TTC549 (cell line): Measurements from ENCODE around the gene DENND5A.

ENCODE experiments used
- FAIRE-seq: peaks from 2 replicates; lab custom pipeline; 2012; peaks lifted over from hg19 to GRCh38; lab: Jason Lieb, UNC

DENND5A gene

DNA sequence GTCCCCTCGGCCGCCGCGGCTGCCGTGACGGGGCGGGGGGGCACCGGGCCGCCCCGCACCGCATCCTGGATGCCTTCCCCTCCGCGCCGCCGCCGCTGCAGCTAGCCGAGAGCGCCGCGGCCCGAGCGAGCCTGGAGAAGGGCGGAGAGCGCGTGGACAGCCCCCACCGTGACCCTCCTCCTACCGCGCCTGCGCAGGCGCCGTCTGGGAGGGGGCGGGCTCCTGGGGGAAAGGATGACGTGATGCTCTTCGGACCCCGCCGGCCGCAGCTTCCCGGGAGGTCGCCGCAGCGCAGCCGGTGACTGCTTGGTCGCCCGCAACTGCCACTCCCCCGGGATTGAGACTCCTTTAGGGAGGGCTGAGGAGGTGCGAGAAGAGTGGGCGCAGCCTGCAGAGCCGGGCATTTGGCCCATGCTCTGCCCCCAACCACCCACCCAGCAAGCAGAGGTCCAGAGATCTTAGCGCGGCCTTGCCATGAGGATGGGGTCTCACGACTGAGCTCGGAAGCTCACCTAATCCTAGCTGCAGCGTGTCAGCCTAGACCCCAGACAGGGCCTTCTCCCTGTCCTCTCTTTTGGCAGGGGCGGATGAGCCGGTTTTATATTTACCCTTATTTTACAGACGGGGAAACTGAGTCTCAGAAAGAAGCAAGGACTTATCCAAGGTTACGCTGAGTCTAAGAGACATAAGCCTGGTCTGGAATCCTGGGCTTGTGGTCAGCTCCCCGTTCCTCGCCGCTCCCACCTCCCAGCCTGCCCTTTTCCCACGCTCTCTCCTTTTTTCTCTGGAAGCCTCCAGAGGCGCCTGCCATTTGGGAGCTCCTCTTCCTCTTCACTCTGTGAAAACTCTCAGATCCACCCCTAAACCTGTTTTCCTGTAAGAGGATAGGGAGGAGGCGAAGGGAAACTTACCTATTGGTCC, at the start of gene DENND5A:
Gene DENND5A, minus strand, starts transcription at position 140 of the 921 bp plus-strand sequence. CDS start 281 bp downstream, outside the sequence.
- no peak for FAIRE-seq

DNA sequence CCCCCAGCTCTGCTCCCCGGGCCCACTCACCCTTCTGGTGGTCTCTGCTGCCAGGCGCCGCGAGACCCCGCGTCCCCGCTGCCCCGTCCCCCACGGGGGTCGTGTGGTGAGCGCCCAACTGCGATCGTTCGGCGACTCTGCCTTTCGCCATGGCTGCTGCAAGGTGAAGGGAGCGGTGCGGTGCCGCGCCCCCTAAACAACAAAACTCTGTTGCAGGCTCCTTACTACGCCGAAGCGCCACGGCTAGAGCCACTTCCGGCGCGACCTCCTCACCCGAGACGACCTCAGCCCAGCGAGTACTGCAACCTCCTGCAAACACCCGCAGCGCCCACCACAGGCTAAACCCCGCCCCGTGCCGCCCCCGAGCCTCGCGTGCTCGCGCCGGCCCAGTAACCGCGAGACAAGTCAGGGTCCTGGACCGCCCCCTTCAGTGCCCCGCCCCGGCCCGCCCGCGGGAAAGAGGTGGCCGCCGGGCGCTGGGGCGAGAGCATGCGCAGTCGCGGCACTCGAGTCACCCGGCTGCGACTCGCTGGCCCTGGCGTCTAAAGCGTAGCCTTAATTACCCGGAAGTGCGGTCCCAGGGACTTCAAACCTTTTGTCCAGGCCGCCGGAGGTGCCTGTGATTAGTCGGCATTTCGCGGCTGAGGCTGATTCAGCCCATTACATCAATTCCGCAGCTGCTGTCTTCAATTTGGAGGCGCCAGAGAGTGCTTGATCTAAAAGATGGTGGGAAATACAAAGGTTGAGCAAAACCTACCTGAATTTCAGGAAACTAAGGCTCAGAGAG, 49.3 kb upstream of the DENND5A start, which contains the start of gene TMEM41B:
Gene TMEM41B, minus strand, starts transcription at position 303 of the 787 bp plus-strand sequence. Its CDS starts 152 bp downstream, at position 151.
- no peak for FAIRE-seq

DNA sequence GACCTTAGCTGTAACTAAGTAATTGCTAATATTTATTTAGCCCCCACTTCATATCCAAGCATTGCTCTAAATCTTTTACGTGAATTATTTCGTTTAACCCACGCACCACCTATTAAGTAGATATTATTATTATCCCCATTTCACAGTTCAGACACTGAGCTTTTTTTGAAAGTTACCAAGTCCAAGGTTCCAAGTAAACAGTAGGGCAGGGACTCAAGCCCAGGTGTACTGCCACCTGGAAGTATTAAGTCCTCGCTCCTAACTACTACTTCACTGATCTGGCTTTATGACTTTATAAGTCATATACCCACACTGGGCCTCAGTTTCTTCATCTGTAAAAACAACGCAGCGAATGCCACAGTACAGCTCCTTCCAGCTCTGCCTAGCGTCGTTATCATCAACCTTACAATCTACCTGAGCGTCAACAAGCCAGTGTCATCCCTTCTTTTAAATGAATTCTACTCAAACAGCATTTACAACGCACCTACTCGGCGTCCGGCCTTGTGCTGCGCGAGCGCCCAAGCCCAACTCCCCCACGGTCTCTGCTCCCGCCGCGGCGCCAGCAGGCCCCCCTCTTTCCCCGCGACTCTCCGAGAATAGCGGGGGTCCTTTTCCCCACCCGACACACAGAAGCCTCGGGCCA, 48.6 kb upstream of the DENND5A start:
- FAIRE-seq, result no peak

DNA sequence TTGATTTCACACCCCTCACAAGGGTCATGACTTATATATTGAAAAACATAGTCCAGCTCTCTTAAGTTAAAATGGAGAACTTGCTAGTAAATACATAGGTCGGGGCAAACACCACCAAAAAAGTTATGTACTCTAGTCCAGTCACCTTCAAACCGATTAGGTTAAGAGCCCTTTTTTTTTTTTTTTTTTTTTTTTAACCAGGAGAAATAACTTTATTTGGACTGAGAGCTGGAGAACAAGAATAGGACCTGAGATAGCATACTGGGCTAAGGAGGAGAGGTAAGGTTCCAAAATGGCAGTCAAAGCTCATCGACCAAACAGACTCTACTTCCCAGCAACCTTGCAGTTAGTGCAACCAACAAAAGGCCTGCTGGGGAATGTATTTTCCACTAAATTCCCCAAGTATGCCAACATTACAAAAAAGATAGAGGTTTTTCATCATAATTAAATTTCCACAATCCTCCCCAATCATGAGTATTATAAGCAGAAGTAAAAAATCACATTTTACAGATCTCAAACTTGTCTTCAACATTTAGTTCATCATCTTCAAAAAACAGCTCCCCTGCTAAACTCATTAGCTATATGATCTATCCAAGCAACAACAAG, 45.4 kb upstream of the DENND5A start:
- FAIRE-seq, result no peak

DNA sequence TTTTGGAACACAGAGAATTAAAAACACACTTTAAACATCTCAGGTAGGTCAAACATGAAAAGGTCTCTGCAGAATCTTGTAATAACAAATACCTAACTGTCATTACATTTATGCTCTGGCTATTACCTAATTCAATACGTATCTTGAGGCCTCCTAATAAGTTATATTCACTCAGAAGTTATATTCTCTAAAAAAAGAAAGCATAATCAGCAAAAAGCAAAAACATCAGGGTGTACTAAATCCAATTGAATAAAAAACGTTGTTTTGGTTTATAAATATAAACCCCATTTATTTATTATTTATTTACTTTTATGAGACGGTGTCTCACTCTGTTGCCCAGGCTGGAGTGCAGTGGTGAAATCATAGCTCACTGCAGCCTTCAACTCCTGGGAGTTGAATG, 39.0 kb upstream of the DENND5A start:
- FAIRE-seq, result no peak

DNA sequence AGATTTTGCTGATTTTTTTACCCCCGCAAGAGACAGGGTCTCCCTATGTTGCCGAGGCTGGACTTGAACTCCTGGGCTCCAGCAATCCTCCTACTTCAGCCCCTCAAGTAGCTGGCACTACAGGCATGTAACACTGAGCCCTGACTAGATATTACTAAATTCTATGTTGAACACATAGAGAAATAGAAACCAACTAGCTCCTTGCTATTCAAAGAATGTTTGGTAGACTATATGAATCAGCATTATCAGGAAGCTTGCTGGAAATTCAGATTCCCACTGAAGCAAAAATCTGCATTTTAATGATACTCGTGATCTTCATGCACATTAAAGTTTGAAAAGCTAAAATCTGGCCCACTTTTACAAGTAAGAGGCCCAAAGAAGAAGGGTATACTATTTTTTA, 37.3 kb upstream of the DENND5A start:
- FAIRE-seq, result no peak

DNA sequence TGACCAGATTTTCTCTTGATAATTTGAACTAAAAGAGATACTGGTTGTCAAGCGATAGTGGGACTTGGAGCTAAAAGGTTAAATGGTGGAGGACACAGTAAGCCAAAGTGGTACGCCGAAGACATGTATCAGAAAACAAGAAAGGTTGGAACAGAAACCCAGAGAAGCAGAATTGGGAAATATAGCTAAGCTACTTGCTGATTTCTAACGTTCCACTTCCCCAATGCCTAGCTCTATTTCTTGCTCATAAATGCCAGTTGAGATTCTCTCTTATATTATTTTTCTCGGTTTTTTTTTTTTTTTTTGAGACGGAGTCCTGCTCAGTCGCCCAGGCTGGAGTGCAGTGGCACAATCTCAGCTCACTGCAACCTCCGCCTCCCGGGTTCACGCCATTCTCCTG, 36.6 kb upstream of the DENND5A start:
- FAIRE-seq, result no peak

DNA sequence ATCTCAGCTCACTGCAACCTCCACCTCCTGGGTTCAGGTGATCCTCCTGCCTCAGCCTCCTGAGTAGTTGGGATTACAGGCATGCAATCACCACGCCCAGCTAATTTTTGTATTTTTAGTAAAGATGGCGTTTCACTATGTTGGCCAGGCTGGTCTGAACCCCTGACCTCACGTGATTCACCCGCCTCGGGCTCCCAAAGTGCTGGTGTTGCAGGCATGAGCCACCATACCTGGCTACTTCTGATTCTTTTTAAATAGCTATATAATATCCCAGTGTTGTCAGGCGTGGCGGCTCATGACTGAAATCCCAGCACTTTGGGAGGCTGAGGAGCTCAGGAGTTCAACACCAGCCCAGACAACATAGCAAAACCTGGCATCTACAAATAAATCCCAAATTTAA, 28.5 kb upstream of the DENND5A start:
- no peak for FAIRE-seq

DNA sequence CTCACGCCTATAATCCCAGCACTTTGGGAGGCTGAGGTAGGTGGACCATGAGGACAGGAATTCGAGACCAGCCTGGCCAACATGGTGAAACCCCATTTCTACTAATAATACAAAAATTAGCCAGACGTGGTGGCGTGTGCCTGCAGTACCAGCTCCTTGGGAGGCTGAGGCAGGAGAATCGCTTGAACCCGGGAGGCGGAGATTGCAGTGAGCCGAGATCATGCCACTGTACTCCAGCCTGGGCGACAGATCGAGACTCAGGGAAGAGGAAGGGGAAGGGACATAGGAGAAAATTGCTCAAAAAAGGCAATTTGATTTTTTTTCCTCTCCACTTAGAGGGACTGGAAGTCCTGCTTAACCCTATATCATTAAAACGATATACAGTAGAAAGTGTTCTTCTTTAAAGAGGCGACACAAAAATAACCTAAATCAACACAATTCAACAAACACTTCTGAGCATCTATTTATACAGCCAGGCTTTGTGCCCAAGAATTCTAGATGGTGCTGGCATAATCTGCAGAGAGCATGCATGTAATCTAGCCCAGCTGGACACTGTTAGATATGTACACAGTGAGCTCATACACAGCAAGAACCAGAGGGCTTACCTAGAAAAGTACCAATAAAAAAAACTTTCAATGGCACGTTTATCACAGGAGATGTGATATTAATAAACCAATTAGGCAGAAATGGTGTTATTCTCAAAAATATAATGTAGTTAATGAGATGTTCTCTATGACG, 20.9 kb upstream of the DENND5A start:
- no peak for FAIRE-seq

DNA sequence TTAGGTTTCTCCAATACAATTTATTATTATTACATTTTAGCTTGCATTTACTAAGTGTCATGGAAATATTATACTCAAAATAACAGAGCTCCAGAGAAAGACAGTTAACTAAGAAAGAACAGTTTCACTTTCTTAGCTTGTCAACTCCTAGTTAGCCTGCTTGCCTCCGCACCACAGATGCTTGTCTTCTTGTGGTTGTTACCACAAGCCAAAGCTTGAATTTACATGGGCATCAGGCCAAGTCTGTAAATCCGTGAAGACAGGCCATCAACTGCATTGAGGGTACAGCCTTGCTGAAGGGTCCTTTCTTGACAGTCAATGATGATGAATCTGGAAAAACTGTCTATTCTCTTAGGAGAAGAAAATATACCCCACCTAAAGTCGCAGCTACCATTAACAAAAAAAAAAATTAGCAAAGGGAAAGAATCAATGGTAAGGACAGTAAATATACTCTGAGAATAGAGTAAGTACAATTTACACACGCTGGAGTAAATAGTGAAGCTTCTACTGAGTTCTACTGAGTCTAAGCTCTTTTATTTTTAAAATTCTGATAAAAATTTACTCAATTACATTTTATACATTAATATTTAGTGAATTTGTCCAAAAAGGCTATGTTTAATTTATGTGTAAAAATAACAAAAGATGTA, 15.6 kb upstream of the DENND5A start:
- no peak for FAIRE-seq

DNA sequence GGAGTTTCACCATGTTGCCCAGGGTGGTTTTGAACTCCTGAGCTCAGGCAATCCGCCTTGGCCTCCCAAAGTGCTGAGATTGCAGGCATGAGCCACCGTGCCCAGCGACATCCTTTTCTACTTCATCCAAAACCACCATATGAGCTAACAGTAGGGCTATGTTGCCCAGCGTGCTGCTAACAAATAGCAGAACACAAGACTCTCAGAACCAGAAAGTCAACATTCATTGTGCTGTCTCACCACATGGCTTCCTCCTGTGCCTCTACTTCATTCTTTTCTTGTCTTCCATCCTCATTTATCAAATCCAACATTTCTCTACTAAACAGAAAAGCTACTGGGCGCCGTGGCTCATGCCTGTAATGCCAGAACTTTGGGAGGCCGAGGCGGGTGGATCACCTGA, 12.0 kb upstream of the DENND5A start:
- no peak for FAIRE-seq

DNA sequence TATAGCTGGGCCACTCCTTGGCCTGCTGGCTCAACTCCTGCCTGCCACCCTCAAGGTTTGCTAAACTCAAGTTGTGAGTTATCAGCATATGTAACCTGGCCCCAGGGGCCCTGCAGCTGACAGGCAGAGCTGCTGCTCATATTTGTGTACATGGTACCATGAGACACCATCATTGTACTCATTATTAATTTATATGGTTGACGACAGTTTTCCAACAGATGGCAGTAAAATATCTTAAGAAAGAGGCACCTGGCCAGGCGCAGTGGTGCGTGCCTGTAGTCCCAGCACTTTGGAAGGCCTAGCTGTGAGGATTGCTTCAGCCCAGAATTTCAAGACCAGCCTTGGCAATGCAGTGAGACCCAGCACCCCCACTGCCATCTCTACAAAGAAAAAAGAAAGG, 11.4 kb upstream of the DENND5A start:
- FAIRE-seq, result no peak

DNA sequence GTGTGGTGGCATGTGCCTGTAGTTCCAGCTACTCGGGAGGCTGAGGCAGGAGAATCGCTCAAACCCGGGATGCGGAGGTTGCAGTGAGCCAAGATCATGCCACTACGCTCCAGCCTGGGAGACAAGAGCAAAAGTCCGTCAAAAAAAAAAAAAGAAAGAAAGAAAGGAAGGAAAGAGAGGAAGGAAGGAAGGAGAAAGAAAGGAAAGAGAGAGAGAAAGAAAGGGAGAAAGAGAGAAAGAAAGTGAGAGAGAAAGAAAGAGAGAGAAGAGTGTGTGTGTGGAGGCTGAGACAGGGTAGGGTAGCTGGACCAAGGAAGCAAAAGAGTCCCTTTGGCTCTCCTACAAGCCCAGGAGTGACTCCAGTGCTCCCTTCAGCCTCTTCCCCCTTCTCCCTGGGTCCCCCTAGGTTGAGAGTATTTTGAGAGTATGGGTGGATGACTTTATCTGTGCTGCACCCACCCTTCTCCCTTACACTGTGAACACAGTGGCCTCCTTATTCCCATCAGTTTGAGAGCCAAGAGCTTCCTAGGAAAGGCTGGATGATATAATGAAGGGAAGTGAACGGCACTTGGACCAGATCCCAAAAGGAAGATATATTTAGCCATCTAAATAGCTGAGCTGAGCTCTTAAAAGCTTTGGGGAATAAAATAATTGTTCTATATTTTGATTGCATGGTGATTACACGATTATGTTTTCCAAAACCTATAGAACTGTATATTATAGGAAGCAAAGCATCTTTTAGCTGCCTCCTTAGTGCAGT, 9.5 kb upstream of the DENND5A start:
- no peak for FAIRE-seq

DNA sequence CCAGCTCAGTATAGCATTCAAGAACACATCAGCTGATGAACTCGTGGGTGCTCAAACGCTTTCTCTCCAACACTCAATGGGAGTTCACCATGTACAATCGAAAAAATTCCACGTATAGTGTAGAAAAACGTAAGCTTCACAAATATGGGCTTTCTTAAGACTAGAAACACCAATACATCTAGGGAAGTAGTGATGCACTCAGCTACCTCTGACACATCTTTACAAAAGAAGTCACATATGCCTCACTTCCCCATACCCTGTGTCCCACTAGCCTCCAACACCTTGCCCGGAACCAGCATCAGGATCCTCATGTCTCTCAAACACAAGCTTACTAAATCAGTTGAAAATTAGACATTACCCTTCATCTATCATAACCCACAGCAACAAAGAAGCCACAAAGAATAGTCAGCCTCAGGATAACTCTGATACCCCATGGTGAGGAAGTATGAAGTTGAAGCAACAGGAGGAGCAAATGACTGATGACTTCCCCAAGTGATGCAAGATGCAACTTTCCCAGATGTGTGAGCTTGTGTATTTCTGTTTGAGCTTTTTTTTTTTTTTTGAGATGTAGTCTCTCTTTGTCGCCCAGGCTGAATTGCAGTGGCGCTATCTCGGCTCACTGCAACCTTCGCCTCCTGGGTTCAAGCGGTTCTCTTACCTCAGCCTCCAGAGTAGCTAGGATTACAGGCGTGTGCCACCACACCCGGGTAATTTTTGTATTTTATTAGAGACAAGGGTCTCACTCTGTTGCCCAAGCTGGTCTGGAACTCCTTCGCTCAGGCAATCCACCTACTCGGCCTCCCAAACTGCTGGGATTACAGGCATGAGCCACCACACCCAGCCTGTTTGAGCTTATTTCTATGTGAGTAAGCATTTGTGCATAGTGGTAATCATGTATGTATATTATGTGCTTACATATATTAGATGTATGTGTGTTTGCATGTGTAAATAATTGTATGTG, 8.5 kb upstream of the DENND5A start:
- no peak for FAIRE-seq

DNA sequence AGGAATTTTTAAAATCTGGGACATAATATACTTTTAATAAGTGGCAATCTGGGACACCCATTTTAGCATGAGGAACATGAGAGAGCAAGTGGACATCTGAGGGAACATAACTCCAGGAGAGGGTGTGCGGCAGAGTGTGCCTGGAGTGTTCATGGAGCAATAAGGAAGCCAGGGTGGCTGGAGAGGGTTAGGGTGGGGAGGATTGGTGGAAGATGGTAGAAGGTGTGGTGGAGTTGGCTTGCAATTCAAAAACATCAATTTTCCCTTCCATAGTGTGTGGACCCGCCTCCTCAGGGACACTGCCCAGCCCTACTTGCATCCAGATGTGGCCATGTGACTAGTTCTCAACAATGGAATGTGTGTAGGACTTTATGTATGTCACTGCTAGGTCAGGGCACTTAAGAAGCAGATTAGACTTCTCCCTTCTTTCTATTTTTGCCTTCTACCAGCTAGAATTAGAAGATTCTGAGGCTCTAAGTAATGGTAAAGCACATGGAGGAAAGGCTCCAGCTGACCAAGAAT, 4.4 kb upstream of the DENND5A start:
- FAIRE-seq, result no peak

DNA sequence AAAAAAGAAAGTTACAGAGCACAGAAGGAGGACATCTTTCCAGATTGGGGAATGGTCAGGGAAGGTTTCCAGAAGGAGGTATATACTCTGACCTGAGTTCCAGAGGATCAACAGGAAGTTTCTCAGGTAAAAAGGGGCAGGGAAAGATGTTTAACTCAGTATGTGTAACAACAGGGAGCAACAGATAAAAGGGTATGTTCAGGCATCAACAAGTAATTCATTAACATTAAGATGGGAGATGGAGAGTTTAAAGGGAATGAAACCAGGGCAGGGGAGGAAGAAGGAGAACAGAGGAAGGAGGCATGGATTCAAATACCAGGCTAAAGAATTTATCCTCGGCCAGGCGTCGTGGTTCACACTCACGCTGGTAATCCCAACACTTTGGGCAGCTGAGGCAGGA, 2.5 kb upstream of the DENND5A start:
- FAIRE-seq, result no peak

DNA sequence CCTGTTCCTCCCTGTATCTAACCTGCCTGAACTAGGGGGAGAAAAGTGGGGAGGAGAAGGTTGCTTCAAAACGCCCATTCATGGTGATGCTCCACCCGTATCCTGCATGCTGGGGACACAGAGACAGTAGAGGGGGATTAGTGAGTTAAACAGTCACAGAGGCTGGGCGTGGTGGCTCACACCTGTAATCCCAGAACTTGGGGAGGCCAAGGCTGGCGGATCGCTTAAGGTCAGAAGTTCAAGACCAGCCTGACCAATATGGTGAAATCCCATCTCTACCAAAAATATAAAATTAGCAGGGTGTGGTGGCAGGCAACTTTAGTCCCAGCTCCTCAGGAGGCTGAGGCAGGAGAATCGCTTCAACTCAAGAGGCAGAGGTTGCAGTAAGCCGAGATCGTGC, 1.8 kb upstream of the DENND5A start:
- no peak for FAIRE-seq

DNA sequence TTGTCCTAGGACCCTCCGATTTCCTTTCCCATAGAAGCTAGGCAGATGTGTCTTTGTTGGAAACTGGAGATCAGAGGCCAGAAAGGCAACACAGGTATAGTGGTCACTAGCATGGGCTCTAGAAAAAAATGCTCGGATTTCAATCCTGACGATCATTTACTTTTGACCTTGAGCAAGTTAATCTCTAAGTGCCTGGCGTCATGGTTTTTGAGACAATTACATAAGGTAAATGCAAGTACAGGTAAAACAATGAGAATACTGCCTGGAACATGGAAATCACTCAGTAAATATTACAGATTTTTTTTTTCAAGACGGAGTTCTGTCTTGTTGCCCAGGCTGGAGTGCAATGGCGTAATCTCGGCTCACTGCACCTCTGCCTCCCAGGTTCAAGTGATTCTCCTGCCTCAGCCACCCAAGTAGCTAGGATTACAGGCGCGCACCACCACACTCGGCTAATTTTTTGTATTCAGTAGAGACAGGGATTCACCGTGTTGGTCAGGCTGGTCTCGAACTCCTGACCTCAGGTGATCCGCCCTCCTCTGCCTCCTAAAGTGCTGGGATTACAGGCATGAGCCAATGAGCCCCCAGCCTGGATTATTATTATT, 1.1 kb upstream of the DENND5A start:
- FAIRE-seq, result no peak
